ENCODE data around the gene ADSS2.

GRCh38 chr1:244461245-244462071 is 9.7 kb upstream of the ADSS2 start, which contains the start of gene CATSPERE:
- TF ChIP-seq CTCF (IDR thresholded peaks at IDR 0.05; ENCODE audit: insufficient read depth, low read depth, low read length) (no peak), EZH2 (IDR thresholded peaks at IDR 0.05; ENCODE audit: insufficient read depth, low read length) (no peak)

Measured in astrocyte (in vitro differentiated cells and primary cell).